Measurements from ENCODE around the gene NR2F2. TPM values are rescaled to one million over a fixed set of nuclear protein-coding genes. Genes with fewer than 3 reads are reported as not detected.

Gene NR2F2
- total and polyA plus RNA-seq, 2 experiments from 2014 or later, result 0.16 TPM; not detected in 1

- Histone ChIP-seq H3K79me2 (replicated peaks; ENCODE audit: insufficient read depth) (no peaks in the 10 kb centered on the region), H3K36me3 (ENCODE audit: insufficient read depth) (no peaks in the 10 kb centered on the region), H2AFZ (no peak overlapping the region), H3K9me2 (ENCODE audit: insufficient read depth) (no peaks in the 10 kb centered on the region), H3K27me3 (ENCODE audit: insufficient read depth) (peaks cover 100% of the 10 kb centered on the region), H3F3A (replicated peaks; ENCODE audit: low read depth) (peaks cover 28% of the 10 kb centered on the region; the same call in 1 of the 2 replicates), H3K4me3 (0 out of 2 replicates have a peak overlapping the region, but pooled peaks have one; percentile 20), H3K4me1 (ENCODE audit: insufficient read depth) (peaks cover 88% of the 10 kb centered on the region), H4K20me1 (replicated peaks; ENCODE audit: insufficient read depth) (peaks cover 50% of the 10 kb centered on the region), H3K27ac (ENCODE audit: low read depth) (no peak overlapping the region), H3K4me2 (peak overlapping the region; percentile 72)
- DNase-seq (ENCODE audit: low spot score) (no peak), ATAC-seq (no peak)
- TF ChIP-seq ZNF331 (CRISPR knock-in tag; IDR thresholded peaks at IDR 0.05; ENCODE audit: low read depth) (no peak), EZH2 (IDR thresholded peaks at IDR 0.05; ENCODE audit: low read depth, unreplicated experiment) (peak; percentile 67)
- Mint-ChIP-seq H3K4me3 (no peak overlapping the region), H3K36me3 (ENCODE audit: low read depth) (no peaks in the 10 kb centered on the region; the same call in 2 of the 3 replicates), H3K4me1 (peaks cover 72% of the 10 kb centered on the region), H3K27ac (no peak overlapping the region), H3K9me3 (peaks cover 8% of the 10 kb centered on the region), H3K27me3 (ENCODE audit: insufficient read depth, low read depth, poor library complexity) (peaks cover 99% of the 10 kb centered on the region)
Measured at GRCh38 chr15:96349034-96349856, 18.7 kb downstream of the NR2F2 start.

- H3F3A ChIP-seq (replicated peaks; ENCODE audit: low read depth), result peaks cover 34% of the 10 kb centered on the region; the same call in 1 of the 2 replicates
- no peak for ATAC-seq
- TF ChIP-seq EZH2 (IDR thresholded peaks at IDR 0.05; ENCODE audit: low read depth, unreplicated experiment) (peak; percentile 59), EZH2phosphoT487 (IDR thresholded peaks at IDR 0.05; ENCODE audit: unreplicated experiment) (peak; percentile 43), NANOG (IDR thresholded peaks at IDR 0.05; ENCODE audit: borderline replicate concordance) (no peak)
- Mint-ChIP-seq H3K9me3 (peaks cover 8% of the 10 kb centered on the region), H3K27ac (no peak overlapping the region), H3K4me3 (no peak overlapping the region; the same call in 2 of the 3 replicates), H3K4me1 (peaks cover 63% of the 10 kb centered on the region), H3K36me3 (ENCODE audit: low read depth) (no peaks in the 10 kb centered on the region; the same call in 2 of the 3 replicates), H3K27me3 (ENCODE audit: insufficient read depth, low read depth, poor library complexity) (peaks cover 90% of the 10 kb centered on the region)
- peak overlapping the region; percentile 11; the same call in 1 of the 2 replicates for H3K4me2 ChIP-seq
- H3K36me3 ChIP-seq (ENCODE audit: insufficient read depth), result no peaks in the 10 kb centered on the region
- peaks cover 100% of the 10 kb centered on the region for H3K27me3 ChIP-seq (ENCODE audit: insufficient read depth)
- H4K20me1 ChIP-seq (replicated peaks; ENCODE audit: insufficient read depth), result peaks cover 56% of the 10 kb centered on the region
- DNase-seq (ENCODE audit: low spot score), result no peak
- no peak overlapping the region for H3K4me3 ChIP-seq
- H3K27ac ChIP-seq (ENCODE audit: low read depth), result no peak overlapping the region
- H2AFZ ChIP-seq, result no peak overlapping the region
- H3K79me2 ChIP-seq (replicated peaks; ENCODE audit: insufficient read depth), result no peaks in the 10 kb centered on the region
- H3K9me2 ChIP-seq (ENCODE audit: insufficient read depth), result no peaks in the 10 kb centered on the region
- H3K4me1 ChIP-seq (ENCODE audit: insufficient read depth), result peaks cover 88% of the 10 kb centered on the region
Measured at GRCh38 chr15:96349857-96350720, 19.6 kb downstream of the NR2F2 start.

GRCh38 chr15:96350934-96351724 lies 20.6 kb downstream of the NR2F2 start:
- Mint-ChIP-seq H3K27me3 (ENCODE audit: insufficient read depth, low read depth, poor library complexity) (peaks cover 80% of the 10 kb centered on the region), H3K9me3 (peaks cover 8% of the 10 kb centered on the region), H3K27ac (no peak overlapping the region), H3K36me3 (ENCODE audit: low read depth) (no peaks in the 10 kb centered on the region), H3K4me3 (peak overlapping the region; percentile 45; the same call in 1 of the 3 replicates), H3K4me1 (peaks cover 55% of the 10 kb centered on the region)
- DNase-seq (ENCODE audit: low spot score), result no peak
- no peak overlapping the region for H2AFZ ChIP-seq
- no peaks in the 10 kb centered on the region for H3K79me2 ChIP-seq (replicated peaks; ENCODE audit: insufficient read depth)
- peak overlapping the region; percentile 41; the same call in 1 of the 2 replicates for H3K4me3 ChIP-seq
- TF ChIP-seq STAT1 (IDR thresholded peaks at IDR 0.05; ENCODE audit: unreplicated experiment) (no peak), ETS1 (IDR thresholded peaks at IDR 0.05) (no peak), POLR2AphosphoS5 (IDR thresholded peaks at IDR 0.05; ENCODE audit: low read depth) (no peak), EZH2 (IDR thresholded peaks at IDR 0.05; ENCODE audit: low read depth, unreplicated experiment) (peak; percentile 76), ZNF114 (CRISPR knock-in tag; IDR thresholded peaks at IDR 0.05) (no peak)
- peaks cover 100% of the 10 kb centered on the region for H3K27me3 ChIP-seq (ENCODE audit: insufficient read depth)
- peak overlapping the region; percentile 71 for H3K4me2 ChIP-seq
- H3K27ac ChIP-seq (ENCODE audit: low read depth), result no peak overlapping the region
- H3F3A ChIP-seq (replicated peaks; ENCODE audit: low read depth), result peaks cover 39% of the 10 kb centered on the region; the same call in 1 of the 2 replicates
- H3K4me1 ChIP-seq (ENCODE audit: insufficient read depth), result peaks cover 84% of the 10 kb centered on the region
- no peaks in the 10 kb centered on the region for H3K36me3 ChIP-seq (ENCODE audit: insufficient read depth)
- no peak for ATAC-seq
- H3K9me2 ChIP-seq (ENCODE audit: insufficient read depth), result no peaks in the 10 kb centered on the region
- peaks cover 64% of the 10 kb centered on the region for H4K20me1 ChIP-seq (replicated peaks; ENCODE audit: insufficient read depth)
